ENCODE data around the gene FRMPD3.
"Not testable (repeated sequence)": the region's sequence is repeated elsewhere in the genome, so short reads cannot be mapped to it uniquely, and the experiment has no call there.

Gene FRMPD3

DNA sequence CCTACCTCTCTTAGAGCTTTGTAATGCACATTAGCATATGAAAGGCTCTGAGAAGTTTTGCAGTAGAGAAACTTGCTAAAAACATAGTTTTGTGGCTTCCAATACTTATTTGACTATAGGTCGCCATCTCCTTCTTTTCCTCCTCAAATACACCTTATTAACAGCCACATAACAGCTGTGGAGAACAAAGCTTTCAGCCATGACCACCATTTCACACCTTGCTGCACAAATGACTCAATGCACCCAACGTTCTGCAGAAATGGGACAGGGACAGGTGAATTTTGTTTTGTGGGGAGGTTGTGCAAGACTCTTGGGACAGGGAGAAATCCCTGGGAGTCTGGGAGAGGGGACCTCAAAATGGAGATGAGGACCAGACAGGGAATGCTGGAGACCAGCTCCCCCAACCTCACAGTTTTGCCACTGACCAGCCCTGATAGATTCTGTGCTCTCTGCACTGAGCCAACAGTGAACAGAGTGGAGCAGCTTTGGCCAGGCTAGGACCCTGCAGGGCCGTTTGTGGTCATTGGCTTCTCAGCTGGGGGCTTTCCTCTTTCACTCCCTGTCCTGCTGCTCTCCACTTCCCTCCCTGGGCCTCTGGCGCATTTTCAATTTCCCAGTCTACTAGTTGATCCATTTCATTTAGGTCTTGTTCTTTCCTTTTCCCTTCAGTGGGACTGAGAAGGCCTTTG, 16.6 kb downstream of the FRMPD3 start:
- Mint-ChIP-seq H3K9me3 (peaks cover 30% of the 10 kb centered on the region), H3K27me3 (ENCODE audit: low read depth, poor library complexity) (peaks cover 4% of the 10 kb centered on the region), H3K36me3 (ENCODE audit: low read depth) (no peaks in the 10 kb centered on the region), H3K4me1 (no peaks in the 10 kb centered on the region), H3K27ac (no peak overlapping the region), H3K4me3 (no peak overlapping the region)
- TF ChIP-seq, protein P1, sequence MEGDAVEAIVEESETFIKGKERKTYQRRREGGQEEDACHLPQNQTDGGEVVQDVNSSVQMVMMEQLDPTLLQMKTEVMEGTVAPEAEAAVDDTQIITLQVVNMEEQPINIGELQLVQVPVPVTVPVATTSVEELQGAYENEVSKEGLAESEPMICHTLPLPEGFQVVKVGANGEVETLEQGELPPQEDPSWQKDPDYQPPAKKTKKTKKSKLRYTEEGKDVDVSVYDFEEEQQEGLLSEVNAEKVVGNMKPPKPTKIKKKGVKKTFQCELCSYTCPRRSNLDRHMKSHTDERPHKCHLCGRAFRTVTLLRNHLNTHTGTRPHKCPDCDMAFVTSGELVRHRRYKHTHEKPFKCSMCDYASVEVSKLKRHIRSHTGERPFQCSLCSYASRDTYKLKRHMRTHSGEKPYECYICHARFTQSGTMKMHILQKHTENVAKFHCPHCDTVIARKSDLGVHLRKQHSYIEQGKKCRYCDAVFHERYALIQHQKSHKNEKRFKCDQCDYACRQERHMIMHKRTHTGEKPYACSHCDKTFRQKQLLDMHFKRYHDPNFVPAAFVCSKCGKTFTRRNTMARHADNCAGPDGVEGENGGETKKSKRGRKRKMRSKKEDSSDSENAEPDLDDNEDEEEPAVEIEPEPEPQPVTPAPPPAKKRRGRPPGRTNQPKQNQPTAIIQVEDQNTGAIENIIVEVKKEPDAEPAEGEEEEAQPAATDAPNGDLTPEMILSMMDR (IDR thresholded peaks at IDR 0.05): no peak
- no peak for DNase-seq

DNA sequence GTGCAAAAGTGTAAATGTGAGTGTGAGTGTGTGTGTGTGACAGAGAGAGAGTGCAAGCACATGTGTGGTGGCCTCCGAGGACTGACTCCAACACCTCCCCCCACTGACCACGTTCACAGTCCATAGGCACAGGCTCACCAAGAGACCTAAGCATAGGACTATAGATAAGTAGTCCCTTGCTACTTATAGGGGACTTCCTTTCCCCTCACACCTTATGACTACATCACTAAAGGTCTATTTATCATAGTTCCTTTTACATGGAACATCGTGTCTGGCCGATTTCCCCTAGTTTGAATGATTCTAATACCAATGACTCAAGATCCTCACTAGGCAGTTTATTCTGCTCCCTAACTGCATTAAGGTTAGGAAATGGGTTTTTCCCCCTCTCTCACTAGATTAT, 17.8 kb downstream of the FRMPD3 start:
- no peak overlapping the region for H3K4me3 Mint-ChIP-seq
- no peak for DNase-seq
- no peaks in the 10 kb centered on the region for H3K4me1 Mint-ChIP-seq
- peaks cover 29% of the 10 kb centered on the region for H3K9me3 Mint-ChIP-seq
- no peak overlapping the region for H3K27ac Mint-ChIP-seq
- peaks cover under 1% of the 10 kb centered on the region for H3K27me3 Mint-ChIP-seq (ENCODE audit: low read depth, poor library complexity)
- TF ChIP-seq, protein P1 (IDR thresholded peaks at IDR 0.05): no peak
- H3K36me3 Mint-ChIP-seq (ENCODE audit: low read depth): no peaks in the 10 kb centered on the region

DNA sequence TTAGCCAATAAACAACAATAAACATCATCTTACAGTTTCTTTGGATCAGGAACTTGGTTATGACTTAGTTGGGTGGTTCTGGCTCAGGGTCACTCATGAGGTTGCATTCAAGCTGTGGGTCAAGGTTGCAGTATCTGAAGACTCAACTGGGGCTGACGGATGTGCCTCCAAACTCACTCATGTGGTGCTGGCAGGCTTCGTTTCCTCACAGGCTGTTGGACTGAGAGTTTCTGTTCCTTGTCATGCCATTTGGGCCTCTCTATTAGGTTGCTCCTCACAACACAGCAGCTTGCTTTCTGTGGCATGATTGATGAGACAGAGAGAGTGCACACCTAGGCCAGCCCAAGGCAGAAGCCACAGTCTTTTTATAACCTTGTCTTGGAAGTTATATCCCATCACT, 20.7 kb downstream of the FRMPD3 start:
- Mint-ChIP-seq H3K9me3 (peaks cover 28% of the 10 kb centered on the region), H3K4me1 (peaks cover 10% of the 10 kb centered on the region), H3K27me3 (ENCODE audit: low read depth, poor library complexity) (no peaks in the 10 kb centered on the region), H3K36me3 (ENCODE audit: low read depth) (no peaks in the 10 kb centered on the region), H3K4me3 (no peak overlapping the region), H3K27ac (no peak overlapping the region)
- DNase-seq: no peak
- TF ChIP-seq, protein P1 (IDR thresholded peaks at IDR 0.05): no peak

DNA sequence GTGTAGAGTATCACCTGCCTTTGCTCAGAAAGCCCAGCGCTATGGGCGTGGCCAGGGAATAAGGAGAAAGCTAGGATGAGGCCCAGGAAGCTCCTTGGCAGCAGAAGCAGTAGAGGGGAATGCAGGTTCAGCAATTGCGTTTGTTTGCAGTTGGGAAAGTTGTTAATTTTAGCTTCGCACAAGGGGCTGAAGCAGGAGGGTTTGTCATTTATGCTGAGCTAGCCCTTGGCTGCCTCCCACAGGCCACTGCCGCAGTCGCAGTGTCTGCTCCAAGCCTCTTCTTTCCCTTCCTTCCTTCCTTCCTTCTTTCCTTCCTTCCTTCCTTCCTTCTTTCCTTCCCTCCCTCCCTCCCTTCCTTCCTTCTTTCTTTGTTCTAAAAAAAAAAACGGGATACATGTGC, 21.5 kb downstream of the FRMPD3 start:
- H3K4me1 Mint-ChIP-seq: peaks cover 10% of the 10 kb centered on the region
- DNase-seq: no peak
- no peaks in the 10 kb centered on the region for H3K36me3 Mint-ChIP-seq (ENCODE audit: low read depth)
- no peak overlapping the region for H3K4me3 Mint-ChIP-seq
- no peaks in the 10 kb centered on the region for H3K27me3 Mint-ChIP-seq (ENCODE audit: low read depth, poor library complexity)
- TF ChIP-seq, protein P1 (IDR thresholded peaks at IDR 0.05): no peak
- H3K9me3 Mint-ChIP-seq: peaks cover 24% of the 10 kb centered on the region
- H3K27ac Mint-ChIP-seq: no peak overlapping the region

DNA sequence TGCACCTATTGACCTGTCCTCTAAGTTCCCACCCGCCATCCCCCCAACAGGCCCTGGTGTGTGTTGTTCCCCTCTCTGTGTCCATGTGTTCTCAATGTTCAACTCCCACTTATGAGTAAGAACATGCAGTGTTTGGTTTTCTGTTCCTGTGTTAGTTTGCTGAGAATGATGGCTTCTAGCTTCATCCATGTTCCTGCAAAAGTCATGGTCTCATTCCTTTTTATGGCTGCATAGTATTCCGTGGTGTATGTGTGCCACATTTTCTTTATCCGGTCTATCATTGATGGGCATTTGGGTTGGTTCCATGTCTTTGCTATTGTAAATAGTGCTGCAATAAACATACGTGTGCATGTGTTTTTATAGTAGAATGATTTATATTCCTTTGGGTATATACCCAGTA, 22.0 kb downstream of the FRMPD3 start:
- not testable (repeated sequence) for H3K4me1 Mint-ChIP-seq; H3K36me3 Mint-ChIP-seq (ENCODE audit: low read depth); H3K27ac Mint-ChIP-seq; H3K4me3 Mint-ChIP-seq; DNase-seq; H3K27me3 Mint-ChIP-seq (ENCODE audit: low read depth, poor library complexity)
- H3K9me3 Mint-ChIP-seq: peaks cover 28% of the 10 kb centered on the region

- H3K4me1 Mint-ChIP-seq: peaks cover 29% of the 10 kb centered on the region
- H3K27me3 Mint-ChIP-seq (ENCODE audit: low read depth, poor library complexity): peaks cover under 1% of the 10 kb centered on the region
- TF ChIP-seq, protein P1 (IDR thresholded peaks at IDR 0.05): no peak
- no peaks in the 10 kb centered on the region for H3K36me3 Mint-ChIP-seq (ENCODE audit: low read depth)
- no peak for DNase-seq
- no peak overlapping the region for H3K27ac Mint-ChIP-seq
- H3K4me3 Mint-ChIP-seq: no peak overlapping the region
- peaks cover 42% of the 10 kb centered on the region for H3K9me3 Mint-ChIP-seq
These were observed 28.0 kb downstream of the FRMPD3 start for GRCh38 chrX:107477406-107477805.

Measured in nephron progenitor cell (in vitro differentiated cells).